Neural cell (in vitro differentiated cells): Measurements from ENCODE around the gene LMNB1. TPM values are rescaled to one million over a fixed set of nuclear protein-coding genes. Genes with fewer than 3 reads are reported as not detected.

Experiments used
- H2AFZ ChIP-seq: fragments of 200-600, 300-800 bp; sonication (generic), shearing (Covaris generic); 2 replicates; pipeline ENCODE4 v1.6.0; 2014; ENCODE audit warnings: low read depth, mild to moderate bottlenecking, antibody characterized with exemption, low read length, moderate library complexity
- H3F3A ChIP-seq: fragments of 200-600 bp; shearing (Covaris generic); 2 replicates; pipeline ENCODE4 v1.6.1; 2016; ENCODE audit warnings: mild to moderate bottlenecking, moderate library complexity, mixed read lengths, antibody characterized with exemption, low read length; ENCODE audit not compliant: insufficient read depth, poor library complexity, severe bottlenecking
- H3K27ac ChIP-seq: fragments of 200-600, 300-800 bp; sonication (generic), shearing (Covaris generic); 2 replicates; pipeline ENCODE4 v1.5.1; 2014; ENCODE audit warnings: mild to moderate bottlenecking, low read length, moderate library complexity
- H3K27me3 ChIP-seq: fragments of 300-800, 200-600 bp; sonication (generic), shearing (Covaris generic); 2 replicates; pipeline ENCODE4 v1.6.0; 2014; ENCODE audit warnings: mild to moderate bottlenecking, low read depth, low read length, moderate library complexity; ENCODE audit not compliant: insufficient read depth
- H3K36me3 ChIP-seq: fragments of 300-800, 200-600 bp; sonication (generic), shearing (Covaris generic); 2 replicates; pipeline ENCODE4 v1.5.1; 2014; ENCODE audit warnings: mild to moderate bottlenecking, antibody characterized with exemption, low read length, moderate library complexity; ENCODE audit not compliant: insufficient read depth
- H3K4me2 ChIP-seq: fragments of 300-800, 200-600 bp; sonication (generic), shearing (Covaris generic); 2 replicates; pipeline ENCODE4 v1.6.0; 2014; ENCODE audit warnings: mild to moderate bottlenecking, low read length
- H3K4me3 ChIP-seq: fragments of 300-800, 200-600 bp; sonication (generic), shearing (Covaris generic); 2 replicates; pipeline ENCODE4 v1.5.1; 2014; ENCODE audit warnings: mild to moderate bottlenecking, low read length, moderate library complexity
- H3K79me2 ChIP-seq: fragments of 200-600 bp; shearing (Covaris generic); replicated peaks from 2 replicates; pipeline ENCODE4 v1.6.0; 2014; ENCODE audit warnings: mild to moderate bottlenecking, low read length, moderate library complexity; ENCODE audit not compliant: insufficient read depth
- H3K9ac ChIP-seq: fragments of 300-800, 200-600 bp; sonication (generic), shearing (Covaris generic); 2 replicates; pipeline ENCODE4 v1.6.1; 2016; ENCODE audit warnings: mild to moderate bottlenecking, low read length, mixed read lengths
- H3K9me2 ChIP-seq: fragments of 200-600 bp; shearing (Covaris generic); 2 replicates; pipeline ENCODE4 v1.6.1; 2016; ENCODE audit warnings: mild to moderate bottlenecking, low read length, mixed read lengths; ENCODE audit not compliant: insufficient read depth
- H3K9me3 ChIP-seq: fragments of 200-600, 300-800 bp; sonication (generic), shearing (Covaris generic); 2 replicates; pipeline ENCODE4 v1.6.1; 2016; ENCODE audit warnings: mild to moderate bottlenecking, mixed run types, low read length, moderate library complexity, mixed read lengths
- H4K20me1 ChIP-seq: fragments of 200-600 bp; shearing (Covaris generic); 2 replicates; pipeline ENCODE4 v1.6.1; 2016; ENCODE audit warnings: mild to moderate bottlenecking, mixed run types; ENCODE audit not compliant: insufficient read depth
- EP300 ChIP-seq: fragments of 450-650 bp; conservative IDR thresholded peaks from 2 replicates; pipeline ENCODE4 v1.6.1; 2014; ENCODE audit warnings: antibody characterized with exemption, mild to moderate bottlenecking, moderate library complexity; ENCODE audit not compliant: poor library complexity, severe bottlenecking
- POLR2AphosphoS5 ChIP-seq: IDR thresholded peaks from 2 replicates; pipeline ENCODE4 v1.6.1; 2012
- RAD21 ChIP-seq: fragments of 450-650 bp; conservative IDR thresholded peaks from 2 replicates; pipeline ENCODE4 v1.6.1; 2014; ENCODE audit warnings: antibody characterized with exemption, mild to moderate bottlenecking, moderate library complexity
- SMC3 ChIP-seq: fragments of 450-650 bp; conservative IDR thresholded peaks from 2 replicates; pipeline ENCODE4 v1.6.1; 2014; ENCODE audit warnings: antibody characterized with exemption, mild to moderate bottlenecking, moderate library complexity; ENCODE audit not compliant: poor library complexity
- TAF1 ChIP-seq: IDR thresholded peaks from 2 replicates; pipeline ENCODE4 v1.6.1; 2012; ENCODE audit warnings: low read depth
- polyA plus RNA-seq: library from polyadenylated mRNA; depleted of rRNA; stranded (reverse); fragments of >200 nt; gene quantifications from 2 replicates; pipeline ENCODE4 v1.2.3, GENCODE V29; 2014
- TF ChIP-seq, protein P1 (sequence below): fragments of 450-650 bp; IDR thresholded peaks from 2 replicates; pipeline ENCODE4 v1.5.1; 2014; ENCODE audit warnings: antibody characterized with exemption, mild to moderate bottlenecking, moderate library complexity; ENCODE audit not compliant: poor library complexity, severe bottlenecking
- TF ChIP-seq, protein P2 (sequence below): IDR thresholded peaks from 2 replicates; pipeline ENCODE4 v1.6.1; 2012; ENCODE audit warnings: borderline replicate concordance

LMNB1 gene
- polyA plus RNA-seq, 1 donor from 2014 or later: 91.0 TPM

DNA sequence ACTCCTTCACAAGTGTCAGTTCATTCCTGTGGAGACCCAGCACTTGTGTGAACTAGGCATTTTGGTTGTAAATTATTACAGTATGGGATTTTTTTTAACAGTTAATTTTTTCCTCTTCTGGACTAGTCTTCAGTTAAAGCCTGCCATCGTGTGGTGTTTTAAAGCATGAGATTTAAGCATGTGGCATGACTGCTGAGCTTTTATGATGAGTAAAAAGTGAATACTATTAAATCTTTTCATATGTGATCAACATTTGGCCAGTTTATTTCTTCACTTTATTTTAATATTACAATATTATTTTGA lies 25.0 kb downstream of the LMNB1 start:
- Histone ChIP-seq H2AFZ (no peak overlapping the region), H3K9ac (no peak overlapping the region), H3K79me2 (peaks cover 74% of the 10 kb centered on the region), H3K4me2 (no peak overlapping the region), H3F3A (no peaks in the 10 kb centered on the region), H3K9me3 (no peaks in the 10 kb centered on the region), H3K27me3 (no peaks in the 10 kb centered on the region), H4K20me1 (no peaks in the 10 kb centered on the region), H3K9me2 (no peaks in the 10 kb centered on the region), H3K36me3 (no peaks in the 10 kb centered on the region), H3K27ac (no peak overlapping the region), H3K4me3 (no peak overlapping the region)
- peak; percentile 30 for TF ChIP-seq RAD21
- TF ChIP-seq, protein P1, sequence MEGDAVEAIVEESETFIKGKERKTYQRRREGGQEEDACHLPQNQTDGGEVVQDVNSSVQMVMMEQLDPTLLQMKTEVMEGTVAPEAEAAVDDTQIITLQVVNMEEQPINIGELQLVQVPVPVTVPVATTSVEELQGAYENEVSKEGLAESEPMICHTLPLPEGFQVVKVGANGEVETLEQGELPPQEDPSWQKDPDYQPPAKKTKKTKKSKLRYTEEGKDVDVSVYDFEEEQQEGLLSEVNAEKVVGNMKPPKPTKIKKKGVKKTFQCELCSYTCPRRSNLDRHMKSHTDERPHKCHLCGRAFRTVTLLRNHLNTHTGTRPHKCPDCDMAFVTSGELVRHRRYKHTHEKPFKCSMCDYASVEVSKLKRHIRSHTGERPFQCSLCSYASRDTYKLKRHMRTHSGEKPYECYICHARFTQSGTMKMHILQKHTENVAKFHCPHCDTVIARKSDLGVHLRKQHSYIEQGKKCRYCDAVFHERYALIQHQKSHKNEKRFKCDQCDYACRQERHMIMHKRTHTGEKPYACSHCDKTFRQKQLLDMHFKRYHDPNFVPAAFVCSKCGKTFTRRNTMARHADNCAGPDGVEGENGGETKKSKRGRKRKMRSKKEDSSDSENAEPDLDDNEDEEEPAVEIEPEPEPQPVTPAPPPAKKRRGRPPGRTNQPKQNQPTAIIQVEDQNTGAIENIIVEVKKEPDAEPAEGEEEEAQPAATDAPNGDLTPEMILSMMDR: peak; percentile 41
- no peak for TF ChIP-seq TAF1
- TF ChIP-seq POLR2AphosphoS5: no peak

GRCh38 chr5:126805063-126805462 lies 28.1 kb downstream of the LMNB1 start:
- Histone ChIP-seq H3K9ac (no peak overlapping the region), H3K9me2 (no peaks in the 10 kb centered on the region), H3K4me2 (no peak overlapping the region), H3K27me3 (no peaks in the 10 kb centered on the region), H3F3A (no peaks in the 10 kb centered on the region), H3K9me3 (no peaks in the 10 kb centered on the region), H2AFZ (no peak overlapping the region), H3K4me3 (no peak overlapping the region), H3K79me2 (peaks cover 44% of the 10 kb centered on the region), H3K36me3 (no peaks in the 10 kb centered on the region), H4K20me1 (no peaks in the 10 kb centered on the region), H3K27ac (no peak overlapping the region)
- TF ChIP-seq EP300 (no peak), SMC3 (no peak), POLR2AphosphoS5 (no peak), TAF1 (no peak), RAD21 (no peak)
- TF ChIP-seq, protein P2, sequence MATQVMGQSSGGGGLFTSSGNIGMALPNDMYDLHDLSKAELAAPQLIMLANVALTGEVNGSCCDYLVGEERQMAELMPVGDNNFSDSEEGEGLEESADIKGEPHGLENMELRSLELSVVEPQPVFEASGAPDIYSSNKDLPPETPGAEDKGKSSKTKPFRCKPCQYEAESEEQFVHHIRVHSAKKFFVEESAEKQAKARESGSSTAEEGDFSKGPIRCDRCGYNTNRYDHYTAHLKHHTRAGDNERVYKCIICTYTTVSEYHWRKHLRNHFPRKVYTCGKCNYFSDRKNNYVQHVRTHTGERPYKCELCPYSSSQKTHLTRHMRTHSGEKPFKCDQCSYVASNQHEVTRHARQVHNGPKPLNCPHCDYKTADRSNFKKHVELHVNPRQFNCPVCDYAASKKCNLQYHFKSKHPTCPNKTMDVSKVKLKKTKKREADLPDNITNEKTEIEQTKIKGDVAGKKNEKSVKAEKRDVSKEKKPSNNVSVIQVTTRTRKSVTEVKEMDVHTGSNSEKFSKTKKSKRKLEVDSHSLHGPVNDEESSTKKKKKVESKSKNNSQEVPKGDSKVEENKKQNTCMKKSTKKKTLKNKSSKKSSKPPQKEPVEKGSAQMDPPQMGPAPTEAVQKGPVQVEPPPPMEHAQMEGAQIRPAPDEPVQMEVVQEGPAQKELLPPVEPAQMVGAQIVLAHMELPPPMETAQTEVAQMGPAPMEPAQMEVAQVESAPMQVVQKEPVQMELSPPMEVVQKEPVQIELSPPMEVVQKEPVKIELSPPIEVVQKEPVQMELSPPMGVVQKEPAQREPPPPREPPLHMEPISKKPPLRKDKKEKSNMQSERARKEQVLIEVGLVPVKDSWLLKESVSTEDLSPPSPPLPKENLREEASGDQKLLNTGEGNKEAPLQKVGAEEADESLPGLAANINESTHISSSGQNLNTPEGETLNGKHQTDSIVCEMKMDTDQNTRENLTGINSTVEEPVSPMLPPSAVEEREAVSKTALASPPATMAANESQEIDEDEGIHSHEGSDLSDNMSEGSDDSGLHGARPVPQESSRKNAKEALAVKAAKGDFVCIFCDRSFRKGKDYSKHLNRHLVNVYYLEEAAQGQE: no peak
- TF ChIP-seq, protein P1: no peak
